GM18519 (cell line): ENCODE measurements around the gene ACBD7.

Experiments
- ATAC-seq: cut with Tn5 transposase; IDR thresholded peaks from one replicate; pipeline ENCODE4 v1.9.1; 2021; ENCODE audit warnings: mild to moderate bottlenecking, moderate library complexity; ENCODE audit not compliant: unreplicated experiment, low FRiP score

The ACBD7 gene

DNA sequence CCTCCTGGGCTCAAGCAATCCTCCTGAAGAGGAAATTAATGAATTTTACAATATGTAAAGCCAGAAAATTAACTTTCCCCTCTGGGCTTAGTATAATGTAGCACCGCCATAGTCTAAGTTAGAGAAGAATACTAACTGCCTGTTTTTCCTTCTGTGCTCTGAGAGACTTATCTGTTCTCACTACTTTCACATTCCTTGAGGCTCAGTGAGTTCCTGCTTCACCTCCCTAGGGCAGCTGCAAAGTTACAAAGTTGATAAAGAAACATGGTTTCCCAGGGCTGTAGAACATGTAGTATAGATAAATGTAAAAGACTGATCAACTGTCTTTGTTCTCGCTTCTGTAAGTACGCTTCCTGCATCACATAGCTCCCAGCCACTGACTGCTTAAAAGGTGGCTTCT is 60.8 kb downstream of the ACBD7 start:
- ATAC-seq: no peak
